Endothelial cell (in vitro differentiated cells): ENCODE measurements around the gene PYM1. TPM values are rescaled to one million over a fixed set of nuclear protein-coding genes. Genes with fewer than 3 reads are reported as not detected.

Experiments used
- DNase-seq: peaks from one replicate; pipeline ENCODE4 v3.0.0; 2021; ENCODE audit warnings: low spot score
- H3K27ac Mint-ChIP-seq: one replicate; pipeline ENCODE4 v1.8.0; 2021; ENCODE audit warnings: mixed read lengths, inconsistent platforms; ENCODE audit not compliant: unreplicated experiment
- H3K27me3 Mint-ChIP-seq: one replicate; pipeline ENCODE4 v1.8.0; 2021; ENCODE audit warnings: mild to moderate bottlenecking, moderate library complexity, mixed read lengths, inconsistent platforms; ENCODE audit not compliant: unreplicated experiment
- H3K36me3 Mint-ChIP-seq: one replicate; pipeline ENCODE4 v1.8.0; 2021; ENCODE audit warnings: mild to moderate bottlenecking, low read depth, mixed read lengths, inconsistent platforms; ENCODE audit not compliant: unreplicated experiment
- H3K4me1 Mint-ChIP-seq: one replicate; pipeline ENCODE4 v1.8.0; 2021; ENCODE audit warnings: mild to moderate bottlenecking, mixed read lengths, inconsistent platforms; ENCODE audit not compliant: unreplicated experiment
- H3K4me3 Mint-ChIP-seq: one replicate; pipeline ENCODE4 v1.8.0; 2021; ENCODE audit warnings: mild to moderate bottlenecking, mixed read lengths, inconsistent platforms; ENCODE audit not compliant: unreplicated experiment
- H3K9me3 Mint-ChIP-seq: one replicate; pipeline ENCODE4 v1.8.0; 2021; ENCODE audit warnings: mixed read lengths, inconsistent platforms; ENCODE audit not compliant: unreplicated experiment
- CTCF ChIP-seq: fragments of 200-600 bp; sonication (generic); IDR thresholded peaks from one replicate; pipeline ENCODE4 v1.5.0; 2021; ENCODE audit warnings: antibody characterized with exemption; ENCODE audit not compliant: unreplicated experiment
- total RNA-seq: library from RNA; stranded (reverse); fragmentation: NEBNext Ultra II Directional; extraction: Animal tissue kit (Norgen Biotek cat#: 25700); gene quantifications from one replicate; pipeline ENCODE4 v1.2.1, GENCODE V29; 2021; ENCODE audit not compliant: unreplicated experiment

PYM1 gene
- total RNA-seq, 1 donor from 2014 or later = 58.6 TPM

GRCh38 chr12:55933799-55934742, 6.4 kb upstream of the PYM1 start:
- TF ChIP-seq CTCF = no peak
- peaks cover 13% of the 10 kb centered on the region for H3K36me3 Mint-ChIP-seq
- no peaks in the 10 kb centered on the region for H3K9me3 Mint-ChIP-seq
- peaks cover 16% of the 10 kb centered on the region for H3K27me3 Mint-ChIP-seq
- peak overlapping the region; percentile 35 for H3K4me3 Mint-ChIP-seq
- H3K4me1 Mint-ChIP-seq = peaks cover 41% of the 10 kb centered on the region
- no peak for DNase-seq
- H3K27ac Mint-ChIP-seq = no peak overlapping the region

- no peaks in the 10 kb centered on the region for H3K9me3 Mint-ChIP-seq
- peaks cover 16% of the 10 kb centered on the region for H3K27me3 Mint-ChIP-seq
- peak overlapping the region; percentile 35 for H3K4me3 Mint-ChIP-seq
- no peak for TF ChIP-seq CTCF
- no peak for DNase-seq
- H3K4me1 Mint-ChIP-seq = peaks cover 42% of the 10 kb centered on the region
- H3K36me3 Mint-ChIP-seq = peaks cover 6% of the 10 kb centered on the region
- no peak overlapping the region for H3K27ac Mint-ChIP-seq
Observed at GRCh38 chr12:55933169-55933798, 5.6 kb upstream of the PYM1 start.

DNA sequence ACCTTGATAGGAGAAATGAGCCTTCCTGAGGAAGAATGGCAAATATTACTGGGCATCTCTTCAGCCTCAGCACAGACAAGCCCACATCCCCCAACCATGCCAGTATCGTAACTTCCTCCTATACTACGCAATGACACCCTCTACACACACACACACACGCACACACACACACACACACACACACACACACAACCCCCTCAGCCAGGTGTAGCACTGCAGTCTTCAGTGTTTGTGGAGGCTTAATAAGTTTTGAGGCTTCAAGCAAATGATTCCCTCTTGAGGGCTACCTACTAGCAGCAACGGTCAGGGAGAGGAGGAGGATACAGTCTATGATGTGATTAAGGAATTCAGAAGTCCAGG, 4.8 kb upstream of the PYM1 start:
- Mint-ChIP-seq H3K4me1 (peaks cover 39% of the 10 kb centered on the region), H3K4me3 (peak overlapping the region; percentile 93), H3K27me3 (peaks cover 18% of the 10 kb centered on the region), H3K9me3 (no peaks in the 10 kb centered on the region), H3K36me3 (peaks cover 3% of the 10 kb centered on the region), H3K27ac (no peak overlapping the region)
- DNase-seq = no peak
- TF ChIP-seq CTCF = no peak

DNA sequence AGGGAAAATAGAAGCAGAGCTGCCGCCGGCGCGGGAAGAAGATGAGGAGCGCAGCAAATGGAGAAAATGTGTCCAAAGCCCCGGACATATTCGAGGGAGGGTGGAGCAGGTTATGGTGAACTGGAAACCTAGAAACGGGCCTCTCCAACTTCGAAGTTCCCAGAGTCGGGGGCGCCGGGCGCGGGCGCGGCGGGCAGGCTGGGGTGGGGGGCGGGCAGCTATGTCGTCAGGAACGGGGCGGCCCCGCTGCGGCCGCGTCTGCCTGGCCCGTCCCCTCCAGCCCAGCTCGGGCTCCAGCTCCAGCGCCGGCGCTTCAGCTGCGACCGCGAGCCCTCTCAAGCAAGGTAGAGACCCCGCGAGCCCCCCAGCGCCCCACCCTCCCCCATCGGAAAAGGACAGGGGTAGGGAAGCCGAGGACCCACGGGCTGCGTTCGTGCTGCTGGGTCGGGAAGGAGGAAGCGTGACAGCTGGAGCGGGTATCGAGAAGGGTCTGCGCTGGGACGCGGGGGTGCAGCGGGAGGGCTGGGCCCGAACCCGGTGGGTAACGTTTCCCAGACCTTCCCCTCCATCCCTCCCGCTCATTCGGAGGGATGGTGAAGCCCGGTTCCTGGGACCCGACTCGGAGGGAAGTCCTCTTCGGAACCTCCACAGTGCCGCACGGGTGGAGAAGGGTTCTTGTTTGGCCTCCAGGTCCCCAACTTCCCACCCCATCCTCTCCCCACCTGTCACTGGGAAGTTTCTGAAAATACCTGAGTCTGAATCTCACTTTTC, 4.3 kb upstream of the PYM1 start:
- Mint-ChIP-seq H3K36me3 (peaks cover 3% of the 10 kb centered on the region), H3K4me3 (peak overlapping the region; percentile 93), H3K27ac (peak overlapping the region; percentile 4), H3K9me3 (no peaks in the 10 kb centered on the region), H3K4me1 (peaks cover 42% of the 10 kb centered on the region), H3K27me3 (peaks cover 23% of the 10 kb centered on the region)
- no peak for TF ChIP-seq CTCF
- DNase-seq = peak; percentile 34
